Uterus (tissue), 2 donors: ENCODE measurements around the gene PCBD1.

ENCODE experiments used
- CTCF ChIP-seq, 4 experiments: fragments of 200-600 bp in 2 of 4; fragments of 450-650 bp in 2 of 4; sonication (generic) in 2 of 4; IDR thresholded peaks; one replicate each; pipeline ENCODE4 v1.5.1; 2016 to 2019; ENCODE audit warnings: antibody characterized with exemption in 4 of 4, mild to moderate bottlenecking in 2 of 4, moderate library complexity in 1 of 4
- POLR2A ChIP-seq, 2 donors: fragments of 450-650 bp; IDR thresholded peaks; one replicate each; pipeline ENCODE4 v1.6.1; 2016; ENCODE audit warnings: antibody characterized with exemption in 2 of 2, mild to moderate bottlenecking in 1 of 2, moderate library complexity in 1 of 2

GRCh38 chr10:70845256-70845655 is 43.1 kb downstream of the PCBD1 start:
- no peak for TF ChIP-seq CTCF (IDR thresholded peaks at IDR 0.05)
- TF ChIP-seq POLR2A (IDR thresholded peaks at IDR 0.05): no peak
